SK-N-SH treated with all-trans-retinoic acid at 6 μM for 48 hours (cell line): ENCODE results near the gene GP1BB.

Experiments used
- ATAC-seq: fragments of 200-7000 bp; cut with Tn5 transposase; 3 replicates; pipeline ENCODE4 v1.9.1; 2020; ENCODE audit warnings: mild to moderate bottlenecking, moderate library complexity
- ARNTL ChIP-seq: fragments of 450-650 bp; formaldehyde crosslinking; IDR thresholded peaks from 2 replicates; pipeline ENCODE4 v1.5.0; 2020; ENCODE audit warnings: low read depth, mild to moderate bottlenecking, moderate library complexity, borderline replicate concordance
- BACH2 ChIP-seq: fragments of 250-450 bp; sonication (Bioruptor Pico); IDR thresholded peaks from 2 replicates; pipeline ENCODE4 v1.9.0; 2021; ENCODE audit warnings: mild to moderate bottlenecking, borderline replicate concordance
- CSDC2 ChIP-seq: fragments of 250-450 bp; sonication (Bioruptor Pico); IDR thresholded peaks from 2 replicates; pipeline ENCODE4 v1.5.0; 2020; ENCODE audit warnings: mild to moderate bottlenecking, moderate library complexity
- ESRRG ChIP-seq: fragments of 250-450 bp; sonication (Bioruptor Pico); IDR thresholded peaks from 2 replicates; pipeline ENCODE4 v1.6.1; 2021; ENCODE audit warnings: mild to moderate bottlenecking
- GLIS3 ChIP-seq: fragments of 250-450 bp; sonication (Bioruptor Pico); IDR thresholded peaks from 2 replicates; pipeline ENCODE4 v1.5.0; 2020; ENCODE audit warnings: mild to moderate bottlenecking, moderate library complexity
- ISL1 ChIP-seq: fragments of 250-450 bp; sonication (Bioruptor Pico); IDR thresholded peaks from 2 replicates; pipeline ENCODE4 v2.1.2; 2022; ENCODE audit warnings: mild to moderate bottlenecking, moderate library complexity
- OSR1 ChIP-seq: fragments of 250-450 bp; sonication (Bioruptor Pico); IDR thresholded peaks from 2 replicates; pipeline ENCODE4 v1.8.0; 2022; ENCODE audit warnings: moderate library complexity, mild to moderate bottlenecking, inconsistent platforms
- POU6F1 ChIP-seq: fragments of 250-450 bp; sonication (Bioruptor Pico); IDR thresholded peaks from 2 replicates; pipeline ENCODE4 v1.8.0; 2021; ENCODE audit warnings: low read depth, mild to moderate bottlenecking, moderate library complexity, borderline replicate concordance
- PPARA ChIP-seq: fragments of 250-450 bp; sonication (Bioruptor Pico); IDR thresholded peaks from 2 replicates; pipeline ENCODE4 v1.5.0; 2020; ENCODE audit warnings: mild to moderate bottlenecking, borderline replicate concordance
- RARB ChIP-seq: fragments of 250-450 bp; sonication (Bioruptor Pico); IDR thresholded peaks from 2 replicates; pipeline ENCODE4 v1.8.0; 2021; ENCODE audit warnings: mild to moderate bottlenecking, moderate library complexity
- SNAI2 ChIP-seq: fragments of 250-450 bp; sonication (Bioruptor Pico); IDR thresholded peaks from 2 replicates; pipeline ENCODE4 v1.5.0; 2020; ENCODE audit warnings: mild to moderate bottlenecking, moderate library complexity
- TCF4 ChIP-seq: fragments of 250-450 bp; sonication (Bioruptor Pico); IDR thresholded peaks from 2 replicates; pipeline ENCODE4 v1.8.0; 2021; ENCODE audit warnings: mild to moderate bottlenecking, moderate library complexity, borderline replicate concordance
- TOX ChIP-seq: fragments of 250-450 bp; sonication (Bioruptor Pico); IDR thresholded peaks from 2 replicates; pipeline ENCODE4 v1.8.0; 2021; ENCODE audit warnings: mild to moderate bottlenecking, moderate library complexity, borderline replicate concordance
- ZFP3 ChIP-seq: fragments of 250-450 bp; sonication (Bioruptor Pico); IDR thresholded peaks from 2 replicates; pipeline ENCODE4 v1.5.0; 2020; ENCODE audit warnings: mild to moderate bottlenecking, moderate library complexity
- ZFP30 ChIP-seq: fragments of 450-650 bp; formaldehyde crosslinking; IDR thresholded peaks from 2 replicates; pipeline ENCODE4 v1.5.0; 2022; ENCODE audit warnings: mild to moderate bottlenecking, moderate library complexity
- ZNF565 ChIP-seq: fragments of 450-650 bp; formaldehyde crosslinking; conservative IDR thresholded peaks from 2 replicates; pipeline ENCODE4 v1.5.0; 2020; ENCODE audit warnings: low read depth, mild to moderate bottlenecking, moderate library complexity
- ZNF70 ChIP-seq: fragments of 450-650 bp; formaldehyde crosslinking; IDR thresholded peaks from 2 replicates; pipeline ENCODE4 v1.5.0; 2020; ENCODE audit warnings: mild to moderate bottlenecking, moderate library complexity
- ZNF8 ChIP-seq: fragments of 450-650 bp; formaldehyde crosslinking; IDR thresholded peaks from 2 replicates; pipeline ENCODE4 v1.5.0; 2020; ENCODE audit warnings: mild to moderate bottlenecking, moderate library complexity
- TF ChIP-seq, protein P1 (sequence below): fragments of 250-450 bp; sonication (Bioruptor Pico); IDR thresholded peaks from 2 replicates; pipeline ENCODE4 v1.8.0; 2020; ENCODE audit warnings: mild to moderate bottlenecking, moderate library complexity, borderline replicate concordance
- TF ChIP-seq, protein P2 (sequence below): fragments of 250-450 bp; sonication (Bioruptor Pico); IDR thresholded peaks from 2 replicates; pipeline ENCODE4 v1.5.0; 2020; ENCODE audit warnings: mild to moderate bottlenecking, moderate library complexity
- TF ChIP-seq, protein P3 (sequence below): fragments of 250-450 bp; sonication (Bioruptor Pico); IDR thresholded peaks from 2 replicates; pipeline ENCODE4 v1.5.1; 2021; ENCODE audit warnings: mild to moderate bottlenecking, moderate library complexity

Gene GP1BB

GRCh38 chr22:19720999-19721329 lies 2.4 kb upstream of the GP1BB start:
- TF ChIP-seq OSR1 (CRISPR knock-in tag) = no peak
- no peak for TF ChIP-seq SNAI2 (CRISPR knock-in tag)
- TF ChIP-seq TOX (CRISPR knock-in tag) = no peak
- no peak for ATAC-seq

- TF ChIP-seq ZFP30 (no peak), PPARA (CRISPR knock-in tag) (no peak), ISL1 (no peak), TOX (CRISPR knock-in tag) (no peak), ZNF8 (CRISPR knock-in tag) (no peak), GLIS3 (CRISPR knock-in tag) (no peak), CSDC2 (CRISPR knock-in tag) (no peak), ZNF70 (no peak), ZFP3 (CRISPR knock-in tag) (no peak), ESRRG (CRISPR knock-in tag) (no peak), POU6F1 (no peak), SNAI2 (CRISPR knock-in tag) (no peak), ARNTL (no peak), ZNF565 (CRISPR knock-in tag) (no peak), BACH2 (CRISPR knock-in tag) (no peak)
- TF ChIP-seq, protein P1, sequence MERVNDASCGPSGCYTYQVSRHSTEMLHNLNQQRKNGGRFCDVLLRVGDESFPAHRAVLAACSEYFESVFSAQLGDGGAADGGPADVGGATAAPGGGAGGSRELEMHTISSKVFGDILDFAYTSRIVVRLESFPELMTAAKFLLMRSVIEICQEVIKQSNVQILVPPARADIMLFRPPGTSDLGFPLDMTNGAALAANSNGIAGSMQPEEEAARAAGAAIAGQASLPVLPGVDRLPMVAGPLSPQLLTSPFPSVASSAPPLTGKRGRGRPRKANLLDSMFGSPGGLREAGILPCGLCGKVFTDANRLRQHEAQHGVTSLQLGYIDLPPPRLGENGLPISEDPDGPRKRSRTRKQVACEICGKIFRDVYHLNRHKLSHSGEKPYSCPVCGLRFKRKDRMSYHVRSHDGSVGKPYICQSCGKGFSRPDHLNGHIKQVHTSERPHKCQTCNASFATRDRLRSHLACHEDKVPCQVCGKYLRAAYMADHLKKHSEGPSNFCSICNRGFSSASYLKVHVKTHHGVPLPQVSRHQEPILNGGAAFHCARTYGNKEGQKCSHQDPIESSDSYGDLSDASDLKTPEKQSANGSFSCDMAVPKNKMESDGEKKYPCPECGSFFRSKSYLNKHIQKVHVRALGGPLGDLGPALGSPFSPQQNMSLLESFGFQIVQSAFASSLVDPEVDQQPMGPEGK (CRISPR knock-in tag) = no peak
- TF ChIP-seq, protein P2, sequence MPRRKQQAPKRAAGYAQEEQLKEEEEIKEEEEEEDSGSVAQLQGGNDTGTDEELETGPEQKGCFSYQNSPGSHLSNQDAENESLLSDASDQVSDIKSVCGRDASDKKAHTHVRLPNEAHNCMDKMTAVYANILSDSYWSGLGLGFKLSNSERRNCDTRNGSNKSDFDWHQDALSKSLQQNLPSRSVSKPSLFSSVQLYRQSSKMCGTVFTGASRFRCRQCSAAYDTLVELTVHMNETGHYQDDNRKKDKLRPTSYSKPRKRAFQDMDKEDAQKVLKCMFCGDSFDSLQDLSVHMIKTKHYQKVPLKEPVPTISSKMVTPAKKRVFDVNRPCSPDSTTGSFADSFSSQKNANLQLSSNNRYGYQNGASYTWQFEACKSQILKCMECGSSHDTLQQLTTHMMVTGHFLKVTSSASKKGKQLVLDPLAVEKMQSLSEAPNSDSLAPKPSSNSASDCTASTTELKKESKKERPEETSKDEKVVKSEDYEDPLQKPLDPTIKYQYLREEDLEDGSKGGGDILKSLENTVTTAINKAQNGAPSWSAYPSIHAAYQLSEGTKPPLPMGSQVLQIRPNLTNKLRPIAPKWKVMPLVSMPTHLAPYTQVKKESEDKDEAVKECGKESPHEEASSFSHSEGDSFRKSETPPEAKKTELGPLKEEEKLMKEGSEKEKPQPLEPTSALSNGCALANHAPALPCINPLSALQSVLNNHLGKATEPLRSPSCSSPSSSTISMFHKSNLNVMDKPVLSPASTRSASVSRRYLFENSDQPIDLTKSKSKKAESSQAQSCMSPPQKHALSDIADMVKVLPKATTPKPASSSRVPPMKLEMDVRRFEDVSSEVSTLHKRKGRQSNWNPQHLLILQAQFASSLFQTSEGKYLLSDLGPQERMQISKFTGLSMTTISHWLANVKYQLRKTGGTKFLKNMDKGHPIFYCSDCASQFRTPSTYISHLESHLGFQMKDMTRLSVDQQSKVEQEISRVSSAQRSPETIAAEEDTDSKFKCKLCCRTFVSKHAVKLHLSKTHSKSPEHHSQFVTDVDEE (CRISPR knock-in tag) = no peak
- ATAC-seq = no peak
Measured at GRCh38 chr22:19721330-19722177, 1.8 kb upstream of the GP1BB start.

DNA sequence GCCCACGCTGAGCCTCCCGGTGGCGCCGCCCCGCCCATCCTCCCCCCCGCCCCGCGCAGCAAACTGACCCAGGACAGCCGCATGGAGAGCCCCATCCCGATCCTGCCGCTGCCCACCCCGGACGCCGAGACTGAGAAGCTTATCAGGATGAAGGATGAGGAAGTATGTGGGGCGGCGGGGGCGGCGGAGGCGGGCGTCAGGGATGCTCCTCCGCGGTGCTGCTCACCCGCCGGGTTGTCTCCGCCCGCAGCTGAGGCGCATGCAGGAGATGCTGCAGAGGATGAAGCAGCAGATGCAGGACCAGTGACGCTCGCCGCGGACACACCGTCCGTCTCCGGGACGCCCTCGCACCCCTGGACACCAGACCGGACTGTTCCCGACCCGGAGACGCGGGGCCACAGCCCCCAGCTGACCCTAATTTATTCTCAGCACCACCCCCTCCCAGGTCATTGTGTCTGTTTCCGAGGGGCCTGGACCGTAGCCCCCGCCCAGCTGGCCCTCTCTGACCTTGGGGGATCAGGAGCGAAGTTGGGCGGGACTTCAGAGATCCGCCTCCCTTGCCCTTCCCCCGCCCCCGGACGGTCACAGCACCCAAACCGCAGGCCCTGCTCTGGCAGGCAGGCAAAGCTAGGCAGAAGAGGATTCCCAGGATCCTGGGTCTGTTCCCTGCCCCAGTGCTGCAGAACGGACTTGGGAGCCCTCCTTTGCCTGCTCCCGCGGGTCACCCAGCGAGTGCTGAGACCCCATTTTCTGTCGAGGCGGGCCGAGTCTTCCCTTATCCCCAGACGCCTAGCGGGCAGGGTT lies 959 bp upstream of the GP1BB start:
- no peak for ATAC-seq
- TF ChIP-seq GLIS3 (CRISPR knock-in tag) = no peak
- TF ChIP-seq, protein P3, sequence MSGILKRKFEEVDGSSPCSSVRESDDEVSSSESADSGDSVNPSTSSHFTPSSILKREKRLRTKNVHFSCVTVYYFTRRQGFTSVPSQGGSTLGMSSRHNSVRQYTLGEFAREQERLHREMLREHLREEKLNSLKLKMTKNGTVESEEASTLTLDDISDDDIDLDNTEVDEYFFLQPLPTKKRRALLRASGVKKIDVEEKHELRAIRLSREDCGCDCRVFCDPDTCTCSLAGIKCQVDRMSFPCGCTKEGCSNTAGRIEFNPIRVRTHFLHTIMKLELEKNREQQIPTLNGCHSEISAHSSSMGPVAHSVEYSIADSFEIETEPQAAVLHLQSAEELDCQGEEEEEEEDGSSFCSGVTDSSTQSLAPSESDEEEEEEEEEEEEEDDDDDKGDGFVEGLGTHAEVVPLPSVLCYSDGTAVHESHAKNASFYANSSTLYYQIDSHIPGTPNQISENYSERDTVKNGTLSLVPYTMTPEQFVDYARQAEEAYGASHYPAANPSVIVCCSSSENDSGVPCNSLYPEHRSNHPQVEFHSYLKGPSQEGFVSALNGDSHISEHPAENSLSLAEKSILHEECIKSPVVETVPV = no peak
- no peak for TF ChIP-seq ZFP30
- no peak for TF ChIP-seq TCF4 (CRISPR knock-in tag)
- TF ChIP-seq RARB (CRISPR knock-in tag) = no peak
- TF ChIP-seq ZFP3 (CRISPR knock-in tag) = no peak
- TF ChIP-seq ZNF565 (CRISPR knock-in tag) = no peak
- no peak for TF ChIP-seq BACH2 (CRISPR knock-in tag)
- no peak for TF ChIP-seq SNAI2 (CRISPR knock-in tag)
- TF ChIP-seq POU6F1 = no peak
- no peak for TF ChIP-seq OSR1 (CRISPR knock-in tag)
- TF ChIP-seq TOX (CRISPR knock-in tag) = no peak
- no peak for TF ChIP-seq ESRRG (CRISPR knock-in tag)
- TF ChIP-seq ISL1 = no peak
- TF ChIP-seq, protein P1 (CRISPR knock-in tag) = no peak
- no peak for TF ChIP-seq PPARA (CRISPR knock-in tag)
- TF ChIP-seq CSDC2 (CRISPR knock-in tag) = no peak
- TF ChIP-seq ARNTL = no peak
- no peak for TF ChIP-seq ZNF70
